WTC11 (cell line): Measurements from ENCODE around the gene CHKB. TPM values are rescaled to one million over a fixed set of nuclear protein-coding genes. Genes with fewer than 3 reads are reported as not detected.

Experiments
- ATAC-seq: fragments of 200-7000 bp; cut with Tn5 transposase; 2 replicates; pipeline ENCODE4 v1.10.0; 2021; ENCODE audit warnings: mild to moderate bottlenecking, moderate library complexity
- CTCF ChIA-PET: fragments of 300-600 bp; sonication (Branson Sonifier 250); formaldehyde crosslinking; loops from one replicate; lab custom pipeline; 2021; ENCODE audit warnings: antibody characterized with exemption; lab: Charles Lee
- POLR2A ChIA-PET: fragments of 350-600 bp; sonication (Branson Sonifier 250); formaldehyde crosslinking; loops from one replicate; lab custom pipeline; 2021; ENCODE audit warnings: antibody characterized with exemption; lab: Charles Lee
- DNase-seq: peaks from one replicate; pipeline ENCODE4 v3.0.0; 2021; ENCODE audit warnings: low spot score
- H3K27ac Mint-ChIP-seq: 2 replicates; pipeline ENCODE4 v1.8.0; 2021; ENCODE audit warnings: mixed read lengths
- H3K27me3 Mint-ChIP-seq: 2 replicates; pipeline ENCODE4 v1.8.0; 2021; ENCODE audit warnings: low read depth, mild to moderate bottlenecking, moderate library complexity, mixed read lengths
- H3K36me3 Mint-ChIP-seq: 2 replicates; pipeline ENCODE4 v1.8.0; 2021; ENCODE audit warnings: mixed read lengths
- H3K4me1 Mint-ChIP-seq: 2 replicates; pipeline ENCODE4 v1.8.0; 2022; ENCODE audit warnings: mixed read lengths
- H3K4me3 Mint-ChIP-seq: 2 replicates; pipeline ENCODE4 v1.8.0; 2021; ENCODE audit warnings: mild to moderate bottlenecking, moderate library complexity, mixed read lengths
- H3K9me3 Mint-ChIP-seq: 2 replicates; pipeline ENCODE4 v1.8.0; 2021; ENCODE audit warnings: mixed read lengths
- CTCF ChIP-seq: fragments of 200-600 bp; IDR thresholded peaks from 2 replicates; pipeline ENCODE4 v1.8.0; 2022; ENCODE audit warnings: antibody characterized with exemption
- ELF4 ChIP-seq: sonication (generic); formaldehyde crosslinking; IDR thresholded peaks from 2 replicates; pipeline ENCODE4 v1.8.1; 2022; ENCODE audit warnings: low read depth, mild to moderate bottlenecking, moderate library complexity, missing genetic modification reagents
- FOXP4 ChIP-seq: sonication (generic); formaldehyde crosslinking; IDR thresholded peaks from 2 replicates; pipeline ENCODE4 v1.8.0; 2022; ENCODE audit warnings: mild to moderate bottlenecking, missing genetic modification reagents
- GTF2I ChIP-seq: fragments of 250-450 bp; sonication (Bioruptor Pico); conservative IDR thresholded peaks from 2 replicates; pipeline ENCODE4 v1.4.0; 2021; ENCODE audit warnings: mild to moderate bottlenecking
- HMGXB4 ChIP-seq: sonication (generic); formaldehyde crosslinking; IDR thresholded peaks from 2 replicates; pipeline ENCODE4 v1.8.1; 2023; ENCODE audit warnings: mild to moderate bottlenecking, moderate library complexity, missing genetic modification reagents
- JAZF1 ChIP-seq: fragments of 250-450 bp; sonication (Bioruptor Pico); IDR thresholded peaks from 2 replicates; pipeline ENCODE4 v1.9.0; 2021; ENCODE audit warnings: moderate library complexity, mild to moderate bottlenecking, inconsistent platforms
- MAX ChIP-seq: sonication (generic); formaldehyde crosslinking; IDR thresholded peaks from 2 replicates; pipeline ENCODE4 v1.8.0; 2022; ENCODE audit warnings: mild to moderate bottlenecking, missing genetic modification reagents
- NFYB ChIP-seq: sonication (generic); formaldehyde crosslinking; conservative IDR thresholded peaks from 2 replicates; pipeline ENCODE4 v1.8.0; 2022; ENCODE audit warnings: low read depth, missing genetic modification reagents
- NR2C2 ChIP-seq: sonication (generic); formaldehyde crosslinking; IDR thresholded peaks from 2 replicates; pipeline ENCODE4 v1.8.0; 2022; ENCODE audit warnings: mild to moderate bottlenecking, missing genetic modification reagents
- NR3C1 ChIP-seq: sonication (generic); formaldehyde crosslinking; conservative IDR thresholded peaks from 2 replicates; pipeline ENCODE4 v1.8.1; 2023; ENCODE audit warnings: low read depth, mild to moderate bottlenecking, missing genetic modification reagents
- PRRX2 ChIP-seq: fragments of 250-450 bp; sonication (Bioruptor Pico); IDR thresholded peaks from 2 replicates; pipeline ENCODE4 v1.8.0; 2021; ENCODE audit warnings: mild to moderate bottlenecking
- RELA ChIP-seq: sonication (generic); formaldehyde crosslinking; IDR thresholded peaks from 2 replicates; pipeline ENCODE4 v1.8.1; 2022; ENCODE audit warnings: missing genetic modification reagents, mild to moderate bottlenecking, borderline replicate concordance
- RORB ChIP-seq: fragments of 250-450 bp; sonication (Bioruptor Pico); IDR thresholded peaks from 2 replicates; pipeline ENCODE4 v1.9.0; 2021; ENCODE audit warnings: mild to moderate bottlenecking
- SMAD3 ChIP-seq: sonication (generic); formaldehyde crosslinking; IDR thresholded peaks from 2 replicates; pipeline ENCODE4 v1.8.0; 2022; ENCODE audit warnings: missing genetic modification reagents, mild to moderate bottlenecking, borderline replicate concordance
- SOX15 ChIP-seq: fragments of 250-450 bp; sonication (Bioruptor Pico); IDR thresholded peaks from 2 replicates; pipeline ENCODE4 v1.9.0; 2021; ENCODE audit warnings: mild to moderate bottlenecking
- TP53 ChIP-seq: sonication (generic); formaldehyde crosslinking; IDR thresholded peaks from 2 replicates; pipeline ENCODE4 v1.8.1; 2023; ENCODE audit warnings: mild to moderate bottlenecking, missing genetic modification reagents
- ZNF121 ChIP-seq: sonication (generic); formaldehyde crosslinking; IDR thresholded peaks from 2 replicates; pipeline ENCODE4 v1.8.0; 2023; ENCODE audit warnings: missing genetic modification reagents
- ZNF138 ChIP-seq: sonication (generic); formaldehyde crosslinking; conservative IDR thresholded peaks from 2 replicates; pipeline ENCODE4 v1.8.1; 2022; ENCODE audit warnings: mild to moderate bottlenecking, moderate library complexity, missing genetic modification reagents
- ZNF263 ChIP-seq: sonication (generic); formaldehyde crosslinking; IDR thresholded peaks from 2 replicates; pipeline ENCODE4 v1.8.1; 2022; ENCODE audit warnings: low read depth, mild to moderate bottlenecking, moderate library complexity, missing genetic modification reagents
- ZNF416 ChIP-seq: fragments of 250-450 bp; sonication (Bioruptor Pico); IDR thresholded peaks from 2 replicates; pipeline ENCODE4 v1.9.0; 2021; ENCODE audit warnings: mild to moderate bottlenecking, inconsistent platforms
- ZNF423 ChIP-seq: fragments of 250-450 bp; sonication (Bioruptor Pico); IDR thresholded peaks from 2 replicates; pipeline ENCODE4 v2.1.2; 2022; ENCODE audit warnings: mild to moderate bottlenecking, moderate library complexity
- total RNA-seq: library from RNA; stranded (reverse); gene quantifications from 3 replicates; pipeline ENCODE4 v1.2.3, GENCODE V29; 2021

CHKB gene
- total RNA-seq, 1 experiment from 2014 or later = 75.4 TPM

GRCh38 chr22:50553310-50553709 lies 29.3 kb downstream of the CHKB start:
- ATAC-seq = no peak
- Mint-ChIP-seq H3K27me3 (peaks cover 3% of the 10 kb centered on the region), H3K4me3 (no peak overlapping the region), H3K4me1 (peaks cover 11% of the 10 kb centered on the region), H3K36me3 (no peaks in the 10 kb centered on the region), H3K27ac (no peak overlapping the region), H3K9me3 (no peaks in the 10 kb centered on the region)
- CTCF ChIA-PET = no interaction called here
- no peak for TF ChIP-seq ELF4
- TF ChIP-seq ZNF416 (CRISPR knock-in tag) = no peak
- no peak for TF ChIP-seq ZNF121 (CRISPR knock-in tag)
- POLR2A ChIA-PET = no interaction called here
- no peak for DNase-seq

- Mint-ChIP-seq H3K27ac (no peak overlapping the region), H3K9me3 (no peaks in the 10 kb centered on the region)
- CTCF ChIA-PET = interaction anchor here (1.4 to 3.7 kb wide), 3 partner anchors 12 to 53 kb away, joined by 8 to 13 read pairs (median 8); partner anchors contain the start of gene SYCE3
Observed at GRCh38 chr22:50551160-50551752, 31.4 kb downstream of the CHKB start.

GRCh38 chr22:50550395-50550794 lies 32.3 kb downstream of the CHKB start:
- TF ChIP-seq ZNF423 (CRISPR knock-in tag) = no peak
- TF ChIP-seq RORB (CRISPR knock-in tag) = no peak
- TF ChIP-seq ZNF138 (CRISPR knock-in tag) = no peak
- TF ChIP-seq ZNF263 (CRISPR knock-in tag) = no peak
- TF ChIP-seq FOXP4 (CRISPR knock-in tag) = no peak
- no peak for TF ChIP-seq NFYB
- TF ChIP-seq HMGXB4 (CRISPR knock-in tag) = no peak
- no peak for TF ChIP-seq TP53
- TF ChIP-seq SMAD3 = no peak
- no peak for TF ChIP-seq ELF4
- no peak for TF ChIP-seq PRRX2 (CRISPR knock-in tag)
- Mint-ChIP-seq H3K36me3 (no peaks in the 10 kb centered on the region), H3K9me3 (no peaks in the 10 kb centered on the region), H3K4me1 (peaks cover 4% of the 10 kb centered on the region), H3K4me3 (no peak overlapping the region), H3K27ac (no peak overlapping the region), H3K27me3 (no peaks in the 10 kb centered on the region; the same call in 1 of the 2 replicates)
- ChIA-PET POLR2A (no interaction called here), CTCF (interaction anchor here (0.9 to 3.7 kb wide), 5 partner anchors 9 to 62 kb away, joined by 3 to 13 read pairs (median 8); partner anchors contain the start of gene SYCE3)
- DNase-seq (no peak), ATAC-seq (no peak)

More at GRCh38 chr22:50551160-50551752, 31.4 kb downstream of the CHKB start:
- no peak overlapping the region for H3K4me3 Mint-ChIP-seq
- no peaks in the 10 kb centered on the region for H3K36me3 Mint-ChIP-seq
- no peak for DNase-seq
- no peaks in the 10 kb centered on the region; the same call in 1 of the 2 replicates for H3K27me3 Mint-ChIP-seq
- TF ChIP-seq GTF2I (CRISPR knock-in tag) (no peak), JAZF1 (no peak), ZNF263 (CRISPR knock-in tag) (no peak), ZNF121 (CRISPR knock-in tag) (no peak), RELA (CRISPR knock-in tag) (no peak), NR2C2 (no peak), NR3C1 (CRISPR knock-in tag) (no peak), MAX (CRISPR knock-in tag) (no peak), SOX15 (CRISPR knock-in tag) (no peak), ZNF416 (CRISPR knock-in tag) (no peak), CTCF (no peak)
- TF ChIP-seq, all 79 proteins: peak for 0
- peaks cover 11% of the 10 kb centered on the region for H3K4me1 Mint-ChIP-seq
- ATAC-seq = no peak
- POLR2A ChIA-PET = no interaction called here
